ENCODE measurements around the gene AUTS2. TPM values are rescaled to one million over a fixed set of nuclear protein-coding genes. Genes with fewer than 3 reads are reported as not detected.

AUTS2 gene
- total and polyA plus RNA-seq, 11 donors: 3.4 to 14.0 (median 7.3) TPM

GRCh38 chr7:70353330-70353945, 755.2 kb downstream of the AUTS2 start:
- 68 to 97% (median 89%) methylated on average over 2 of the region's 2 CpGs for WGBS, 4 donors
- Histone ChIP-seq H3K27ac (no peak overlapping the region), H3K36me3 (no peaks in the 10 kb centered on the region), H3K4me3 (no peak overlapping the region), H3K4me1 (peaks cover 0 to 8% (median 0%) of the 10 kb centered on the region in 12 donors), H3K27me3 (no peaks in the 10 kb centered on the region), H3K9me3 (no peaks in the 10 kb centered on the region)
- intact Hi-C loops (cut with DNase I): no loop called here
- ATAC-seq (no peak), DNase-seq (no peak)
- no peak for TF ChIP-seq POLR2A (IDR thresholded peaks at IDR 0.05)
- TF ChIP-seq, protein P1, sequence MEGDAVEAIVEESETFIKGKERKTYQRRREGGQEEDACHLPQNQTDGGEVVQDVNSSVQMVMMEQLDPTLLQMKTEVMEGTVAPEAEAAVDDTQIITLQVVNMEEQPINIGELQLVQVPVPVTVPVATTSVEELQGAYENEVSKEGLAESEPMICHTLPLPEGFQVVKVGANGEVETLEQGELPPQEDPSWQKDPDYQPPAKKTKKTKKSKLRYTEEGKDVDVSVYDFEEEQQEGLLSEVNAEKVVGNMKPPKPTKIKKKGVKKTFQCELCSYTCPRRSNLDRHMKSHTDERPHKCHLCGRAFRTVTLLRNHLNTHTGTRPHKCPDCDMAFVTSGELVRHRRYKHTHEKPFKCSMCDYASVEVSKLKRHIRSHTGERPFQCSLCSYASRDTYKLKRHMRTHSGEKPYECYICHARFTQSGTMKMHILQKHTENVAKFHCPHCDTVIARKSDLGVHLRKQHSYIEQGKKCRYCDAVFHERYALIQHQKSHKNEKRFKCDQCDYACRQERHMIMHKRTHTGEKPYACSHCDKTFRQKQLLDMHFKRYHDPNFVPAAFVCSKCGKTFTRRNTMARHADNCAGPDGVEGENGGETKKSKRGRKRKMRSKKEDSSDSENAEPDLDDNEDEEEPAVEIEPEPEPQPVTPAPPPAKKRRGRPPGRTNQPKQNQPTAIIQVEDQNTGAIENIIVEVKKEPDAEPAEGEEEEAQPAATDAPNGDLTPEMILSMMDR (IDR thresholded peaks at IDR 0.05): no peak

GRCh38 chr7:70353946-70354335, 755.7 kb downstream of the AUTS2 start:
- H3K4me1 ChIP-seq: peaks cover 0 to 8% (median 0%) of the 10 kb centered on the region in 12 donors
- H3K9me3 ChIP-seq: no peaks in the 10 kb centered on the region
- intact Hi-C loops (cut with DNase I): no loop called here
- H3K4me3 ChIP-seq: no peak overlapping the region
- no peaks in the 10 kb centered on the region for H3K27me3 ChIP-seq
- no peaks in the 10 kb centered on the region for H3K36me3 ChIP-seq
- no peak for ATAC-seq
- no peak overlapping the region for H3K27ac ChIP-seq
- 95 to 97% (median 96%) methylated on average over 4 of the region's 4 CpGs for WGBS, 4 donors
- DNase-seq: no peak
- no peak for TF ChIP-seq POLR2A (IDR thresholded peaks at IDR 0.05)
- TF ChIP-seq, protein P1 (IDR thresholded peaks at IDR 0.05): no peak

GRCh38 chr7:70354409-70355169, 756.3 kb downstream of the AUTS2 start:
- Histone ChIP-seq H3K36me3 (no peaks in the 10 kb centered on the region), H3K27ac (no peak overlapping the region), H3K9me3 (no peaks in the 10 kb centered on the region), H3K4me3 (no peak overlapping the region), H3K4me1 (peaks cover 0 to 7% (median 0%) of the 10 kb centered on the region in 12 donors), H3K27me3 (no peaks in the 10 kb centered on the region)
- ATAC-seq (no peak), DNase-seq (no peak)
- intact Hi-C loops (cut with DNase I): no loop called here
- 87 to 91% (median 89%) methylated on average over 8 of the region's 8 CpGs for WGBS, 4 donors
- no peak for TF ChIP-seq POLR2A (IDR thresholded peaks at IDR 0.05)
- TF ChIP-seq, protein P1 (IDR thresholded peaks at IDR 0.05): no peak

GRCh38 chr7:70355198-70356020, 757.1 kb downstream of the AUTS2 start:
- ATAC-seq (no peak), DNase-seq (no peak)
- H3K4me1 ChIP-seq: peaks cover 0 to 5% (median 0%) of the 10 kb centered on the region in 12 donors
- intact Hi-C loops (cut with DNase I): no loop called here
- H3K27ac ChIP-seq: no peak overlapping the region
- no peaks in the 10 kb centered on the region for H3K27me3 ChIP-seq
- TF ChIP-seq, protein P1 (IDR thresholded peaks at IDR 0.05): no peak
- TF ChIP-seq POLR2A (IDR thresholded peaks at IDR 0.05): no peak
- WGBS, 4 donors: 87 to 91% (median 89%) methylated on average over 10 of the region's 10 CpGs
- no peak overlapping the region for H3K4me3 ChIP-seq
- no peaks in the 10 kb centered on the region for H3K9me3 ChIP-seq
- H3K36me3 ChIP-seq: no peaks in the 10 kb centered on the region
